BLaER1 (cell line): ENCODE measurements around the gene UBE2L3.
A peak's percentile ranks its signal among the peaks of the same experiment; 100 is the strongest.

Experiments
- H3K27ac ChIP-seq: shearing (Covaris generic); formaldehyde crosslinking; 2 replicates; pipeline ENCODE4 v1.8.1; 2022
- H3K27me3 ChIP-seq: shearing (Covaris generic); formaldehyde crosslinking; 2 replicates; pipeline ENCODE4 v1.8.1; 2022
- H3K36me3 ChIP-seq: shearing (Covaris generic); formaldehyde crosslinking; 2 replicates; pipeline ENCODE4 v1.8.1; 2022
- H3K4me1 ChIP-seq: shearing (Covaris generic); formaldehyde crosslinking; 2 replicates; pipeline ENCODE4 v1.8.1; 2022
- H3K4me2 ChIP-seq: shearing (Covaris generic); formaldehyde crosslinking; 2 replicates; pipeline ENCODE4 v1.8.1; 2022
- H3K4me3 ChIP-seq: shearing (Covaris generic); formaldehyde crosslinking; 2 replicates; pipeline ENCODE4 v1.8.1; 2022
- H3K9ac ChIP-seq: shearing (Covaris generic); formaldehyde crosslinking; 2 replicates; pipeline ENCODE4 v1.8.1; 2022
- H3K9me3 ChIP-seq: shearing (Covaris generic); formaldehyde crosslinking; 2 replicates; pipeline ENCODE4 v1.8.1; 2022
- H4K20me1 ChIP-seq: shearing (Covaris generic); formaldehyde crosslinking; 2 replicates; pipeline ENCODE4 v1.8.1; 2022
- Cebpa-rat ChIP-seq: shearing (Covaris generic); IDR thresholded peaks from 2 replicates; pipeline ENCODE4 v1.8.1; 2022

Gene UBE2L3

DNA sequence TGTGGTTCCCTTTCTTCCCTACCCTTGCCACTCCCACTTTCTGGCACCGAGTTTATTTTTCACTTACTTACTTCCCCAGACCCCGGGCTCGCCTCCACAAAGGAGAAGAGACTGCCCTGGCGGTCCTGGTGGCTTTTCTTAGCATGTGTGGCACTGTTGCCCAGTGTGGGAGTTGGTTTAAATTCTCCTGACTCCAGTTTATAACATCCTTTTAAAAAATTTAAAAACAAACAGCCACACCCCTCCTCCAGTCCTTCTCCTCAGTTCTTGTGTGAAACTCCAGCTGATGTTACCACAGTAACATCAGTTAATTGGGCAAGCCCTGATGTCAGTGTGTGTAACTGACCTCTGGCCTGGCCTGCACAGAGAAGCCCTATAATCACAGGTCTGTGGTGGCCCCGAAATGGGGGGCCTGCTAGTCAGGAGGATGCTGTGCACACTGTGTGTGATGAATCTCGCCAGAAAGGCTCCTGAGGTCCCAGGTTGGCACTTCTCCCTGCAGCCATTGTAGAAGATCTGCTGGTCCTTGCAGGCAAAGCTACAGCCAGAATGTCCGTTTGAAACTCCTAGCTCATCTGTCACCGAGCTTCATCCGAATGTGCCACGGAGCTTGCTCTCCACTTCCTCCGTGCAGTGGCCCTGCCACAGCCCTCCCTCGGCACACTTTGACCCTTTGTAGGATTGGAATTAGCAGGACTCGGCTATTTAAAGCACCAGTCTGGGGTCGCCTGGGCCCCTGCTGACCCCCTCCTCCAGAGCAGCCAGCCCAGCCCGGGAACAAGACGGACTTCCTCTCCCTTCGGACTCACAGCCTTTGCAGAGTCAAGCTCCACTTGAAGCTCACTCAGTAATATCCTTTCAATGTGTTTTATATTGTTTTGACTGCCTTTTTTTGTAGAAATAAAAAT lies 54.8 kb downstream of the UBE2L3 start:
- H3K36me3 ChIP-seq, result peaks cover 86% of the 10 kb centered on the region
- no peaks in the 10 kb centered on the region for H3K27me3 ChIP-seq
- no peak overlapping the region for H3K4me2 ChIP-seq
- no peak overlapping the region for H3K4me3 ChIP-seq
- H3K9me3 ChIP-seq, result no peaks in the 10 kb centered on the region
- H3K9ac ChIP-seq, result no peak overlapping the region
- no peak for TF ChIP-seq Cebpa-rat
- H3K27ac ChIP-seq, result no peak overlapping the region
- peaks cover 100% of the 10 kb centered on the region for H4K20me1 ChIP-seq
- peaks cover 70% of the 10 kb centered on the region for H3K4me1 ChIP-seq

DNA sequence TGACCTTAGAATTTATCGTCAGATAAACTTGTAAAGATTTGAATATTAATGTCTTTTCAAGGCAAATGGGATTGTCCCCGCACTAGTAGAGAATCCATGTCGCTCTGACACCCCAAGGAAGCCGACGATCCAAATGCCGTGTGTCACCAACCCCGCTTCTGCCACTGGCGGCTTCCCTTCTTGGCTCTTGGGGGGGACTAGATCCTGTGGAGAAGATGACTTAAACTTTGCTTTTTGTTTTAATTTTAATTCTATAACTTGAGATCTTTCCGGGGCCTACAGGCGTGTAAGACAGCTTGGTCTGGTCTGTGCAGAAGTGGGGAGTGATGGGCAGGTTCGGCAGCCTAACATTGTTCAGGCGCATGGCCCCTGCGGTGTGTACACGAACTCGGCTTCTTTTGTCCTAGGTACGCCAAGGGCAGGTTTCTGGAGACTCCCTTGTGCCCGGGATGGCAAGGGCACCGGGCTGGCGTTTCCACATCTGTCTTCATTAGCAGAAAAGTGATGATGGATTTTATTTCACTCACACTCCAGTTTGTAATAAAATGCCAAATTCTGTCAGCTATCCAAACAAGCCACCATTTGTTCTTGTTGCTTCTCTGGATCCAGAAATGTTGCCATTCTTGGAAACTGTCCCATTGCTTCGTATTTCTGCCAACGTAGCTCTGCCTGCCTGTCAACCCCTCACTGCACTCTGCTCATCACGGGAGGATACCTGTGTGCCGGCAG lies 55.6 kb downstream of the UBE2L3 start:
- no peaks in the 10 kb centered on the region for H3K9me3 ChIP-seq
- H3K4me3 ChIP-seq, result no peak overlapping the region
- no peak overlapping the region for H3K4me2 ChIP-seq
- H3K36me3 ChIP-seq, result peaks cover 89% of the 10 kb centered on the region
- peaks cover 70% of the 10 kb centered on the region for H3K4me1 ChIP-seq
- H3K9ac ChIP-seq, result no peak overlapping the region
- peaks cover 100% of the 10 kb centered on the region for H4K20me1 ChIP-seq
- 0 out of 2 replicates have a peak overlapping the region, but pooled peaks have one; percentile 2 for H3K27ac ChIP-seq
- H3K27me3 ChIP-seq, result no peaks in the 10 kb centered on the region
- TF ChIP-seq Cebpa-rat, result no peak

DNA sequence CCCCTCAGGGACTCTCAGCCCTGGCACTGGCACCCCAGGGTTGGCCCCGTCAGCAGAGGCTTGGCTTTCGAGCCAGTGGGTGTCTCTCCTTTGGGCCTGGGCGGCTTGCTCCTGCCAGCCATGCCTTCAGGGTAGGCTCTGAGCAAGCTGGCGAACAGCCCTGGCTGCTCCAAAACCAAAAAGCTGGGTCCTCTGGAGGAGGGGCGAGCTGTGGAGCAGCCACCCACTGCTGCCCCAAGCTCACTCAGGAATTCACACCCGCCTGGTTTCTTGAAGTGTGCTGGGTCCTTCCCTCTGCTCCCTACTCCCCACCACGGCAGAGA lies 56.1 kb downstream of the UBE2L3 start:
- H4K20me1 ChIP-seq, result peaks cover 100% of the 10 kb centered on the region
- H3K36me3 ChIP-seq, result peaks cover 89% of the 10 kb centered on the region
- H3K27ac ChIP-seq, result 0 out of 2 replicates have a peak overlapping the region, but pooled peaks have one; percentile 2

GRCh38 chr22:21624120-21624879 lies 56.8 kb downstream of the UBE2L3 start:
- no peak overlapping the region for H3K9ac ChIP-seq
- peak overlapping the region; percentile 14 for H3K4me2 ChIP-seq
- H3K36me3 ChIP-seq, result peaks cover 83% of the 10 kb centered on the region
- no peak for TF ChIP-seq Cebpa-rat
- H4K20me1 ChIP-seq, result peaks cover 93% of the 10 kb centered on the region
- H3K27ac ChIP-seq, result 0 out of 2 replicates have a peak overlapping the region, but pooled peaks have one; percentile 24
- peaks cover 79% of the 10 kb centered on the region for H3K4me1 ChIP-seq
- no peaks in the 10 kb centered on the region for H3K27me3 ChIP-seq
- no peaks in the 10 kb centered on the region for H3K9me3 ChIP-seq
- H3K4me3 ChIP-seq, result no peak overlapping the region

More for the DNA sequence above, 56.1 kb downstream of the UBE2L3 start:
- Histone ChIP-seq H3K4me1 (peaks cover 73% of the 10 kb centered on the region), H3K4me3 (no peak overlapping the region), H3K4me2 (no peak overlapping the region), H3K27me3 (no peaks in the 10 kb centered on the region), H3K9me3 (no peaks in the 10 kb centered on the region), H3K9ac (no peak overlapping the region)
- no peak for TF ChIP-seq Cebpa-rat

DNA sequence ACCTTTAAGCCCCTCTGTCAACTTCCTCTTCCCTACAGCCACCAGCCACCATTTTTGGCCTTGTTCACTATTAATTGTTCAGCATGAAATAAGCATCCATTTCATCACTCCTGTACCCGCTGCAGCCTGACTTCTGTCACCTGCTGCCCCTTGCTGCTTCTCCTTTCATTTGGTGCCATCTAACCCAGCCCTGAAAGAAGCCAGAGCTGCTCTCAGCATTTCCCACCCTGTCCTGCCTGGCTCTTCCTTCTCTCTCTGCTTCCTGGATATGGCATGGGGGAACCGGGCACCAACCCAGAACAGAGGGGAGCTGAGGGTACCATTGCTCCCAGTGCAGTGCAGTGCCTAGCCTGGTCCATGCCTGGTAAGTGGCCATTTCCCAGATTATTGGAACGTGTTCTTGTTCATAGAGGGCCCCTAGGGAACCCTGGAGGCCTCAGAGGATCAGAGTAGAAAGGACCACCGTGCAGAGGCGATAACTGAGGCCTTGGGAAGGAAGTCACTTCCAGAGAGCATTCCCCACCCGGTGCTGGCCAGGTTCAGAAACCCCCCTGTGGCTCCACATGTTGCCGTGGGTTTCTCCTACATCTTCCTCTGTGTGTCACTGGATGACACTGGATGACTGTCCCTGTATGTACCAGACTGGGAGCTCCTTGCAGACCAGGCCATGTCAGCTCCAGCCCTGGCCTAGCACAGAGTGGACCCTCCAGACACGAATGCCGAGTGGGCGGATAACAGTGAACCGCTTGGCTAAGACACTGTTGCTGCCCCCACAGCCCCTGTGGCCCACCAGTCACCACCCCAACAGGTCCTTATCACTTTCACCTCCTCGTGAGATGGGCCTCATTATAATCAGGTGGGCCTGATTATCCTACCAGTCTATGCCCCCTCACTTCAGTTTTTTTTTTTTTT lies 57.6 kb downstream of the UBE2L3 start:
- H3K4me1 ChIP-seq, result peaks cover 75% of the 10 kb centered on the region
- TF ChIP-seq Cebpa-rat, result no peak
- peaks cover 74% of the 10 kb centered on the region for H3K36me3 ChIP-seq
- peaks cover 85% of the 10 kb centered on the region for H4K20me1 ChIP-seq
- H3K4me3 ChIP-seq, result no peak overlapping the region
- no peaks in the 10 kb centered on the region for H3K27me3 ChIP-seq
- H3K4me2 ChIP-seq, result peak overlapping the region; percentile 14
- 0 out of 2 replicates have a peak overlapping the region, but pooled peaks have one; percentile 31 for H3K9ac ChIP-seq
- 0 out of 2 replicates have a peak overlapping the region, but pooled peaks have one; percentile 24 for H3K27ac ChIP-seq
- H3K9me3 ChIP-seq, result no peaks in the 10 kb centered on the region

DNA sequence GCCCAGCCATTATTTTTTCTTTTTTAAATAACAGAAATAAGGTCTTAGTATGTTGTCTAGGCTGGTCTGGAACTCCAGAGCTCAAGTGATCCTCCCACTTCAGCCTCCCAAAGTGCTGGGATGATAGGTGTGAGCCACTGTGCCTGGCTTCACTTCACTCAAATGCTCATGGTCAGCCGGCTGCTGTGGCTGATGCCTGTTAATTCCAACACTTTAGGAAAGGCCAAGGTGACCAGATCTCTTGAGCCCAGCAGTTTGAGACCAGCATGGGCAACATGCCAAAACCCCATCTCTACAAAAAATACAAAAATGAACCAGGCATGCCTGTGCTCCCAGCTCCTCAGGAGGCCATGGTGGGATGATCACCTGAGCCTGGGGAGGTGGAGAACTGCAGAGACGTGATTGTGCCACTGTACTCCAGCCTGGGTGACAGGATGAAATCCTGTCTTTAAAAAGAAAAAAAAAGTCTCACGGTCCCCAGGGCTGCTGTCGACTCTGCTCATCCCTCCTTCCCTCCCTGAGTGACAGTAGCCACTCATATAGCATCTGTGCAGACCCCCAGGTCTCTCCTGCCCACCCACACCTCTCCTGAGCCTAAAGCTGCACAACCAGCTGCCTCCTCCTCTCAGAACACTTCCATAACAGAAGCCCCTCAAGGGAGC lies 58.7 kb downstream of the UBE2L3 start:
- H3K9ac ChIP-seq, result peak overlapping the region; percentile 31; the same call in 1 of the 2 replicates
- peaks cover 64% of the 10 kb centered on the region for H3K36me3 ChIP-seq
- H4K20me1 ChIP-seq, result peaks cover 74% of the 10 kb centered on the region
- H3K27me3 ChIP-seq, result no peaks in the 10 kb centered on the region
- TF ChIP-seq Cebpa-rat, result no peak
- H3K9me3 ChIP-seq, result no peaks in the 10 kb centered on the region
- peak overlapping the region; percentile 95; the same call in 1 of the 2 replicates for H3K4me2 ChIP-seq
- H3K4me1 ChIP-seq, result peaks cover 71% of the 10 kb centered on the region
- H3K4me3 ChIP-seq, result no peak overlapping the region
- no peak overlapping the region for H3K27ac ChIP-seq

DNA sequence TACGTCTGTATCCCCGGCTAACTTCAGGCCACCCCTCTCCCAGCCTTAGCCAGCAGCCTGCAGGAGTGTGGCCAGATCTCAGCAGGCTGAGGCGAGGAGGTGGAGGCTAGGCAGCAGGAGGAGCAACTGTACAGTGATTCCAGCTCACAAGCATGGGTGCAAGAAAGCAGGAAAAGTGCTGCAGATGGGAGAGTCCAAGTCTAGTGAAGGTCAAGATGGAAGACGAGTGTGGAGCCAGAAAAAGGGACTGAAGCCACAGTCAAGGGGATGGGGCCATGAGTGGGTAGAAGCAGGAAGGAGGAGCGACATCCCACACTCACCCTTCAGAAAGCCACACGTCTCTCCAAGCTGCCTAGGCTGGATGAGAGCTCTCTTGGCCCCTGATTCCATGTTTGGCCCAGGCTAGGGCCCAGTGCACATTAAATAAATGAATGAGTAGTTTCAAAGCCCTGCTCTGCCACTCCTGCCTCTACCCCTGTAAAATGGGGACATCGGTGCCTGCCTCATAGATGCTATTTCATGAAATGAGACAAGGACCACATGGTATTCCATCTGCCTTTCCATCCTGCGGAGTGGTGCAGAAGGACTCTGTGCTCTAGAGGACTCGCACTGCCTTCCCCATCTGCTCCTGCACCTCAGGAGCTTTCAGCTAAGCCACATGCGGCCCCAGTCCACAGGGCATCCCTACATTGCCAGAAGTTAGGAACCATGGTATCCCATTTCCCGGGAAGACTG lies 59.4 kb downstream of the UBE2L3 start:
- Histone ChIP-seq H3K4me2 (peak overlapping the region; percentile 95), H3K9ac (0 out of 2 replicates have a peak overlapping the region, but pooled peaks have one; percentile 31), H3K9me3 (no peaks in the 10 kb centered on the region), H3K4me3 (no peak overlapping the region), H3K27ac (no peak overlapping the region), H4K20me1 (peaks cover 67% of the 10 kb centered on the region), H3K4me1 (peaks cover 67% of the 10 kb centered on the region), H3K36me3 (peaks cover 60% of the 10 kb centered on the region), H3K27me3 (no peaks in the 10 kb centered on the region)
- no peak for TF ChIP-seq Cebpa-rat
